UCSD-AML1 (cell line): ENCODE results near the gene TFF1.
A peak's percentile ranks its signal among the peaks of the same experiment; 100 is the strongest.

Experiments used
- DNase-seq: peaks from one replicate; lab custom pipeline; 2025; ENCODE audit not compliant: unreplicated experiment; lab: John Stamatoyannopoulos, UW

The TFF1 gene

GRCh38 chr21:42400525-42400924 is 34.2 kb upstream of the TFF1 start:
- no peak for DNase-seq

DNA sequence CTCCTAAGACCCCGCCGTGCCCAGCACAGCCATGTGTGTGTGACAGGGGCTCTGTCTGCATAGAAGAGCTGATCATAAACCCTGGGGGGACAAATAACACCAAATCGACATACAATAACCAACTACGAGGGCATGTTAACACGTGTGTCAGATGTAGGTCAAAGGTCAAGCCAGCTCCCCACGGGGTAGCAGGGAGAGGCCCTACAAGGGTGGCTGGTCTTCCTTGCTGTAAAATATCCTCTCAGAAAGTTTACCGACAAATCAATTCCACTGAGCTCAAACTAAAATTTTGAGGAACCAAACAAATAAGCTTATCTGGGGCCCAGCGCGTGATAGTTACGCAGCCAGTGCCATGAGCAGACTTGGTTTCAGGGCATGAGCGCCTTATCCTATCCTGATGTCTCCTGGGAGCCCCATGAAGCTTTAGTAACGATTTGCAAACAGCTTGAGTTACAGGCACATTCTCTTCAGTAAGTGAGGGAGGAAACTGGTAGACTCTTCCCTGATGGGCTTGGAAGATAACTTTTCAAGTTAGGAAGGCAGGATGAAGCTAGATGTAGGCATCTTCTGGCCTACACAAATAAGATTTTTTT is 32.2 kb upstream of the TFF1 start:
- no peak for DNase-seq

GRCh38 chr21:42397746-42398394 is 31.5 kb upstream of the TFF1 start:
- DNase-seq, result no peak

DNA sequence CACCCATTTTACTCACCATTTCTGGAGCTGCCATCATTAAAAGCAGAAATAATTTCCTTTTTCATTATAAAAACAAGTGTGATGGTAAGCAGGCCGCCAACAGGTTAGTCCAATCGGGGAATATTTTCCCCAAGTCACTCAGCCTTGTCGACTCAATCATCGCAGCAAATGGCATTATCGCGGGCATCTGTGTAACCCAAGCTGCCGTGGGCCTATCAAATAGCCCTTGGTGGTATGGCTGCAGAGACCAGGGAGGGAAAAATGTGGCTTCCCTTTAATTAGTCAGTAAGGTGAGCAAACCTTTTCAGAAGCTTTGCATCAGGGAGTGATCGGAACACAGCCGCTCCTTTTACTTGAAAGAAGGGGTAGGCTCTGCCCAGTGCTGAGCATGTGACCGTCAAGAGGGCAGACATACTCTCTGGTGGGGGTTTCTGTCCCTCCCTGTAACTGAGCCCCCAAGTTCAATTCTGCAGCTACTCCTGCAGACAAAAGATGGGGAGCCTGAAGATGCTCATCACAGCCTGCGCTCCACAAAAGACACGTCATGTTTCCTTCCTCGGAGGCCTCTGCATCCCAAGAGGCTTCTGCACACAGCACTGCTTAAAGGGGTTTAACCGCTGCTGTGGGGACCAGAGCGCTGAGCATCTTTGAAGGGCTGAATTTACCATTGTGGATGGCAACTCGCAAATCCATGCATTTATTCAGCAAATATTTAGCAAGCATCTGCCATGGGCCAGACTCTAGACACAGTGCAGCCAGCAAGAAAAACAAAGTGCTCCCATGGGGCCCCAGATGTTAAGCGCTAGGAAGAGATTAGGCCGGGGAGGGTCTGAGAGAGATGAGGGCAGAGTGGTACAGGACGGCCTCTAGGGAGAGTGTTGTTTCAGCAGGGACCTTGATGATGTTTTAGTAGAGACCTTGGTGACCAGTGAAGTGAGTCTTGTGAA is 30.7 kb upstream of the TFF1 start:
- DNase-seq, result no peak

GRCh38 chr21:42395905-42396651 is 29.7 kb upstream of the TFF1 start, which contains the start of gene TMPRSS3:
Gene TMPRSS3 (minus strand): TSS chr21:42396052. CDS start chr21:42395417, 635 bp downstream.
- no peak for DNase-seq

DNA sequence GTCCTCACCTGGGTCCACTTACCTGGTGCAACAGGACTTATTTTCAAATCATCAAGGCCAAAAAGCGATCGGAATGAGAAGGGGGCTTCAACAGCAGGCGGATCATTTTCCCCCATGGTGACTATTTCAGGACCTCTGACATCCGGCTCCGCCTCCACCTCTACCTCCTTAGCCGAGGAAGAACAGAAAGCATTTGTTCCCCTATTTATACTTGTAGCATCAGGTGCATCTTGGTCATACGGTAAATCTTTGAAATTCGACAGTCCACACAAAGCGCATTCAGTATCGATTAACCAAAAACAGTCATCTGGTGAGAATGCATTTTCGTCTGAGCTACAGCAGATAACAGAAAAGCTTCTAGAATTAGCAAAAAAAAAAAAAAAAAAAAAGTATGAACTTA is 29.0 kb upstream of the TFF1 start:
- no peak for DNase-seq

- no peak for DNase-seq
Measured at GRCh38 chr21:42393443-42393950, 27.2 kb upstream of the TFF1 start.

DNA sequence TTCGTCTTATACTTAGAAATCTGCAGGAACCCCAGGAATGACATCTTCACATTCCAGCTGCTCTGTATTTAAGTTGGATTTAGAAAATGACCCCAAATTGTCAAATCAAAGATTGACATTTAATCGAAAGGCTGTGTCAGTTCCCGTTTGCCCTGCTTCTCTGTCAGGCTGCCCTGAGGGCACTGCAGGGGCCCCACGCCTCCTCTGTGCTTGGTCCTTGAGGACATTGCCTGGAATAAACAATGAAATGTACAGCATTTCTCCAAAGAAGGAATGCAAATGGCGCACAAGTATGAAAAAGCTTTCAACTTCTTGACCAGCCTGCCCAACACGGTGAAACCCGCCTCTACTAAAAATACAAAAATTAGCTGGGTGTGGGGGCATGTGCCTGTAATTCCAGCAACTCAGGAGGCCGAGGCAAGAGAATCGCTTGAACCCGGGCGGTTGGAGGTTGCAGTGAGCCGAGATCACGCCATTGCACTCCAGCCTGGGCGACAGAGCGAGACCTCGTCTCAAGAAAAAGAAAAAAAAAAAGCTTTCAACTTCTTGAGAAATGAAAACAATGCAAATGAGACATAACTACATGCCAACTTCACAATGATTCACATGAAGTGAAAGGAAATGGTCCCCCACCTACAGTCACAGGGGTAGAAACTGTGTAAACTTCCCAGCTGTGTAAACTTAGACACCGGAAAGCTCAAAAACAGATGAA is 26.6 kb upstream of the TFF1 start:
- no peak for DNase-seq

DNA sequence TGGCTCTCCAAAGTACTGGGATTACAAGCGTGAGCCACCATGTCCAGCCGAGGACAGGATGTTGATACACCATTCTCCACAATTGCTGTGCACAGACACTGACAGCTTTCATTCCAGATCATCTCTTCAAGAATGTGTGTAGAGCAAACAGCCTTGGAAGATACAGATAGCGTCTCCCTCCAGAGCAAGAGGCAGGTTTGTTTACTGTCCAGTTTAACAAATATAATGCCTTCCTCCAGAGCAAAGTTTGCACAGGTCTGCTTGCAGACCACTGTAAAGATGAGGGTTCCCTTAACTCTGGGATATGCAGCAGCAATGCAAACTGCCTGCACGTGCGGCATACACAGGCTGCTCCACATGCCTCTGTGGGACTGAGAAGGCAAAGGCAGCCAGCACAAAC is 25.0 kb upstream of the TFF1 start:
- DNase-seq, result no peak

DNA sequence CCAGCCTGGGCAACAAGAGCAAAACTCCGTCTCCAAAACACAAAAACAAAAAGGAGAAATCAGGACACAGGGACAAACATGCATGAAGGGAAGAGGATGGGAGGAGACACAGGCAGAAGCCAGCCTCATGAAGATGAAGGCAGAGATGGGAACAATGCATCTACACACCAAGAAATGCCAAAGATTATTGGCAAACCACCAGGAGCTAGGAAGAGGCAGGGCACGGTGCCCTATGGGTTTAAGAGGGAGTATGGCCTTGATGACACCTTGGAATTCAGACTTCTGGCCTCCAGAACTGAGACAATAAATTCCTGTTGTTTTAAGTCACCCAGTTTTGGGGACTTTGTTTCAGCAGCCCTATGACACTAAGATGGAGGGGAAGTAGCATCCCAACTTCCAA is 24.4 kb upstream of the TFF1 start:
- DNase-seq, result no peak

GRCh38 chr21:42390193-42390592 is 23.9 kb upstream of the TFF1 start:
- DNase-seq, result no peak

DNA sequence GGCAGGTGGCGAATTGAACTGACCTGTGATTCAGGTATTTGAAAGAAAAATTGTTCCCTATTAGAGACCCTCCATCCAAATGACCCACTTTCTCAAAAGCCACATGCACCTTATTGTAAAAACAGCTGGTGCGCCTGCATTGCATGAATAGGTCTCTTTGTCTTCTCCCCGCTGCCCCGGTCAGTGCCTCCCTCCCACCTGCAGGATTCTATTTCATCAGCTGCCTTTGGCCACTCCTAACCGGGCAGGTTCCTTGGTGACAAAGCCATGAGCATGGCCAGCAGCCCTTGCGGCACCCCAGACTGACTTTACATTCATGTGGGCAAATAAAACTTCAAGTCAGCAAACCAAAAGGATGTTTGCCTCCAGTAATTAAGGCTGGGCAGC is 23.1 kb upstream of the TFF1 start:
- DNase-seq, result no peak

DNA sequence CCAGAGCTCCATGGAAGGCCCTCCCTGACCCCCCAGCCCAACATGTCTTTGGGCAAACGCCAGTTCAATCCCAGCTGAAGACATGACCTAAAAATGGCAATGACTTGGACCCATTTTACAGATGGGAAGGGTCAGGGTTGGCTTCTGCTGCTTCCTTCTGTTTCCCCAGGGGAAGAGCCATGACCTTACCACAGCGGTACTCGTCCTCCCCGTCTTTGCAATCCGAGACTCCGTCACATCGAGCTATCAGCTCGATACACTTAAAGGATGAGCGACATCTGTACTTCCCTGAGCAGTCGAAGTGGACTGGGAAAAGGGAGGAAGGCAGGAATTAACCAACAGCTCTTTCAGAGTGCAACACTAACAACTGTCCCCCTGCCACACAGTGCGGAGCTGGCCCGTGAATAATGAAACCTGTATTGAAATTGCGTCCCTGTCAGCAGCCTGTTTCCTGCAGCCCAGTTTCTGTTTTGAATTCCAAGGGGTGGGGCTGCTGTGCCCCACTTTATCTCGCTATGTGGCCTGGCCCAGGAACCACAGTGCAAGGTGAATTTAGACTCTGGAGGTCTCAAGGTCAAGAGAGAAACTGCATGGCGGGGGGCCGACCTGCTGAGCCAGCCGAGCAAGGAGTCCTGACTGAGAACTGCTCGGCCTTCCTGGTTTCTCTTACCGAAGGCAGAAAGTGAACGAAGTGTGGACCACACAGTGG is 22.6 kb upstream of the TFF1 start:
- DNase-seq, result no peak

DNA sequence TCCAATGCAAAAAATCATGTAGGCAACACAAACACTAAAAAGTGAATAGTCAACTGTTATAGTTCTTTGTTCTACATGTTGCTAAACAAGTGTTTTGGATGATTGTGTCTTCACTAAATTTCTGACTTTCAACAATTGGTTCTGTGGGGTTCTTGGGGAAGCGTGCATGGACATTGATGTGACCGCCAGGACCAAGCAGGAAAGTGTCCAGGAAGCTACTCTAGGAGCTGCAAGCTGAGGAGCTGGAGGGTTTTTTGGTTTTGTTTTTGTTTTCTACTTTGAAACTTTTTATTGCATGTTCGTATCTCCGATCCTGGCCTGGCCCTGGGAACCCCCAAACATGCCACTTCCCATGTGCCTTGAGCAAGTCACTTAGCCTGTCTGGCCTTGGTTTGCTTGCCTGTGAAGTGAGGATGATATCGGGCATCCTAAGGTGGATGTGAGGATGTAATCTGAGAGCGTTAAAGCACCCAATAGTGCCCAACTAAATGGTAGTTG is 21.6 kb upstream of the TFF1 start:
- DNase-seq, result no peak

- peak; percentile 41 for DNase-seq
Measured at GRCh38 chr21:42387164-42387563, 20.8 kb upstream of the TFF1 start.

- no peak for DNase-seq
Measured at GRCh38 chr21:42386034-42386591, 19.8 kb upstream of the TFF1 start.

DNA sequence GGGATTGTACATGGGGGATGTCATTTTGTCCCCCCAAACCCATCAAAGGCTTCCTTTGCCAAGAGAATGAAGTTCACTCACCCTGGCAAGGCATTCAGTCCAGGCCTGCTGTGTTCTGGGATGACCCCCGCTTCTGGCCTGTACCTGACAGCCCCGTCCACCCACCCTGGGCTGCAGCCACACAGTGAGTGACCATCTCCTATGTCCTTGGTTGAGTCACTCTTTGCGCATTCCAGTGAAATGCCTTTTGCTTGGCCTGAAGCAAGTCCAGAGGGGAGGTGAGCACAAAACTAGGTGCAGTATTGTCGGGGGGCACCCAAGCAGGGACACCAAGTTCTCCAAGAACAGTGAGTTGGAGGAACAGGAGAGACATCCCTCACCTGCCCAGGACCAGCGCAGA is 19.3 kb upstream of the TFF1 start:
- DNase-seq, result no peak

DNA sequence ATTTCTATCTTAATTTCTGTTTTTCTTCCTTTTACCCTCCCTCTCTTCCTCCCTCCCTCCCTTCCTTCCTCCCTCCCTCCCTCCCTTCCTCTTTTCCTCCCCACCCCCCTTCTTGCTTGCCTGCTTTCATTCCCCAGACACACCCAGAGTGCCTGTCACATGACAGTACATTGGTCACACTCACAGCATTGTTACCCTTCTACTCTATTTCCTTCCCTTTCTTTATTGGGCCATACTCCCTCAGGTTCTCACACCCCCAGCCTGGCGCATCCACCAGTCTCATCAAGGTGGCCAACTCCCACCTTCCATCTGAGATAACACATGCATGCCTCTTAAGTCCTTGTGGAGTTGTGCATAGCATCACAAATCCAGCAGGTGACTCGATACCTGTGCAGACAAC is 18.7 kb upstream of the TFF1 start:
- DNase-seq, result no peak
